Stimulated activated CD4-positive, alpha-beta T cell treated with anti-CD3 and anti-CD28 coated beads, Interleukin-15, amount 100 ng/mL, for 1 hour (primary cell): ENCODE results near the gene SLC37A1.

Experiments used
- DNase-seq, 2 donors: peaks; one replicate each; pipeline ENCODE4 v3.0.0-alpha.2; 2020; ENCODE audit warnings: low read depth in 1 of 2, low spot score in 1 of 2

Gene SLC37A1

DNA sequence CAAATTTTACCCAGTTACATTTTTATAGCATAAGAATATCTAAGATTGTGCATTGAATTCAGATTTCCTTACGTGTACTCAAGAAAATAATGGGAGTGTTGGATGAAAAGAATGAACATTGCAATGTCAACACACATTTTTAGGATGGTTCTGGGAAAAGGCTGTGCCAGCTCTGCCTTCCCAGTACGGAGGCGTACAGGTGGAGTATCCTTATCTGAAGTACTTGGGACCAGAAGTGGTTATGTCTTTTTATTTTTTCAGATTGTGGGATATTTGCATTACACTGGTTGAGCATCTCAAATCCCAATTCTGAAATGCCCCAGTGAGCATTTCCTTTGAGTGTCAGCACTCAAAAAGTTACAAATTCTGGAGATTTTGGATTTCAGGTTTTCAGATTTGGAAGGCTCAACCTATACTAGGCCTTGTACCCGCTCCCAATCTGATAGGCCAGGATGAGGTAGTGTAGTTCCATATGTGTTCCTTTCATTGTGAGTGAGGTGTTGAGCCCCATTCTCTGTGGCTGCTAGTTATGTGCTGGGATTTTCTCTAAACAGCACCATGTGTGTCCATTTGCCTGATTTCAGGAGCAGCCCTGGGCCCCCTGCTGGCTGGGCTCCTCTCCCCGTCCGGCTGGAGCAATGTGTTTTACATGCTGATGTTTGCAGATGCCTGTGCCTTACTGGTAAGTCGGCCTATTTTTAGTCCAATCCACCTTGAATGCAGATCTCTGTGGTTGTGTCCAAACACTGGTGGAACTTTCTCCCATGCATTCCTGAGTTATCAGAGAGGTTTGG lies 60.8 kb downstream of the SLC37A1 start:
- DNase-seq, result no peak

- DNase-seq, result no peak
Observed at GRCh38 chr21:42575111-42575510, 61.5 kb downstream of the SLC37A1 start.

DNA sequence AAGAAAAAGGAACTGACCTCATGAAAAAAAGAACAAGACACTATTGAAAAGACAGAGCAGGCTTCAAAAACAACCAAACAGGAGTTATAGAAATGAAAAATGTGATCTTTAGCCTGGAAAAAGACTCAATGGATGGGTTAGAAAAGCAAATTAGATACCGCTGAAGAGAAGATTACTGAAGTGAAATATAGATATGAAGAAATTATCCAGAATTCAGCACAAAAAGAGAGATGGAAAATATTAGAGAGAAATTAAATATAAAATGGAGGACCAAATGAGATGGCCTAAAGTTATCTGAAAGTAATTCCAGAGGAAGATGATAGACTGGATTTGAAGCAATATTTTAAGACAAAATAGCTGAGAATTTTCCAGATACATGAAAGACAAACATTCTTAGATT lies 63.0 kb downstream of the SLC37A1 start:
- DNase-seq, result no peak

- DNase-seq, result no peak
Observed at GRCh38 chr21:42578034-42578433, 64.4 kb downstream of the SLC37A1 start.

- no peak for DNase-seq
Observed at GRCh38 chr21:42578761-42579415, 65.2 kb downstream of the SLC37A1 start.

- DNase-seq, result no peak
Observed at GRCh38 chr21:42579456-42580075, 65.9 kb downstream of the SLC37A1 start.

GRCh38 chr21:42580076-42580792 lies 66.6 kb downstream of the SLC37A1 start:
- DNase-seq, result no peak

DNA sequence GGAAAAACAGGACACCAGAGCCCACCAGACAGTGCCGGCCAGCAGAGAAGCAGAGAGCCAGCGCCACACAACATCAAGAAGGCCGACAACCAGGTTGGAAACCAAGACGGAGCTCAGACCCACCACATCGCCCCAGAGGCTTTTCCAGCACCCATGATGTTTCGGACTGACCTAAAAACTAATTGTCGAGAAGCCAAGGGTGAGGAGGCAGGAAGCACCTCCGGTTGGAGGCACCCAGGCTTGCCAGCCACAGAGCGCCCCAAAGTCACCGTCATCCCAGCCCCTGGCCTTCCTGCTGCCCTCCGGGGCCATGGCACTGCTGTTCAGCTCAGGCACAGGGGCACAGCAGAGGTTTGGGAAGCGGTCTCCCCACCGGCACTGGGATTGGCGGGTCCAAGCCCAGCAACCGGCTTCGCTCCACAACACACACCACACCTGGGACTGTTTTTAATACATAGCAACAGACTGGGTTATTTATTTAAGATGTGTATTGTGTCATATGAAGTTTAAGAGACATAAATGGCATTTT lies 67.2 kb downstream of the SLC37A1 start:
- no peak for DNase-seq

DNA sequence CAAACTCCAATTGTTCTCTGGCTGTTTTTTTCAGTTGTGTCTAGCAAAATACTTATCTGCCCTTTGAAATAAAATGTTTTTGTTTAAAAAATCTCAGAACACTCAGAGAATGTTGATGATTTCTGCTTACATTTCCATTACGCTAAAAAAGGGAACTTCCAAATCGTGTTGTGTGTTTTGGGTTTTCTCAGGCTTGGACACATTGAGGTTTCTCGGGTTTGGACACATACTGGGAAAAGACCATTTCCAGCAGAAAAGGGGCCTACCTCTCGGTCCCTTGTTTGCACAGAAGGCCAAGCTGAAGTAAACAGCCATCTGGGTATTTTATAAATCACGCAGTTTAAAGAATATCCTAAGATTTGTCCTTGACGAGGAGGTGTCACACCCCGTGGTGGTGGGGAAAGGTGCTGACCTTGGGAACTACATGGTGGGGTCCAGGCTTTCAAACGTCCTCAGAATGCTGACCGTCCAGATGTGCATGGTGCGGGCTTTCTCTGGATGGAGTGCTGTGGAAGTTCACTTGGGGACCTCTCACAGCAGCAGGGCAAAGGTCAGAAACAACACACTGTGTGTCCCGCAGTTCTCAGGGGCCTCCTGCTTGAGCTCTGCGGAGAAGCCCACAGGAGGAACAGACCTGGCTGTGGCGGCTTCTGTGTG lies 67.8 kb downstream of the SLC37A1 start:
- DNase-seq, result no peak

GRCh38 chr21:42581993-42582786 lies 68.5 kb downstream of the SLC37A1 start:
- DNase-seq, result no peak

DNA sequence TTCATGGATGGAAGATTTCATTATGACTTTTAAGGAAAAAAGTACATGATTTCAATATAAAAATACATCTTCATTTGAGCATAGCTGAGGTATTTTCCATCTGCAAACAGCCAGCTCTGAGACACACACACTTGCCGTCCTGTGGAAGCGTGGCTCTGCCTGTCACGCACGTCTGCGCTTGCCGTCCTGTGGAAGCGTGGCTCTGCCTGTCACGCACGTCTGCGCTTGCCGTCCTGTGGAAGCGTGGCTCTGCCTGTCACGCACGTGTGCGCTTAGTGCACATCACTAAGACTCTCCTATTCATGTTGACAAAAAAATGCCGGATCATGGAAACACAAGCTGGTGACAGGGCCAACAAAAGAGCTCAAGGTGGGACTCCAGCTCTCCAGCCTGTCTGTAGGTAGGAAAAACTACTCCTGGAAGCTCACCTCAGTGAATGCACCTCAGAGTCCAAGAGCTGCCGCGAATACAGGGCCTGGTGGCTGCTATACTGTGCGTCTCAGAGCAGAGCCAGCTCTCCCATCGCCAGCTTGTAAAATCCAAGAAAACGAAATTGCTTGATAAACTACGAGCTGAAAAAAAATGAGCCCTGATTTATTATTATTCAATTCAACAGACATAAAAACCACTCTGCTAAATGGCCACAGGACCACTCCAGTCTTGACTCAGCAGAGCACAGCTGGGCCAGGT lies 69.3 kb downstream of the SLC37A1 start:
- no peak for DNase-seq

GRCh38 chr21:42583477-42584295 lies 70.0 kb downstream of the SLC37A1 start:
- no peak for DNase-seq

GRCh38 chr21:42584296-42584641 lies 70.6 kb downstream of the SLC37A1 start:
- no peak for DNase-seq

DNA sequence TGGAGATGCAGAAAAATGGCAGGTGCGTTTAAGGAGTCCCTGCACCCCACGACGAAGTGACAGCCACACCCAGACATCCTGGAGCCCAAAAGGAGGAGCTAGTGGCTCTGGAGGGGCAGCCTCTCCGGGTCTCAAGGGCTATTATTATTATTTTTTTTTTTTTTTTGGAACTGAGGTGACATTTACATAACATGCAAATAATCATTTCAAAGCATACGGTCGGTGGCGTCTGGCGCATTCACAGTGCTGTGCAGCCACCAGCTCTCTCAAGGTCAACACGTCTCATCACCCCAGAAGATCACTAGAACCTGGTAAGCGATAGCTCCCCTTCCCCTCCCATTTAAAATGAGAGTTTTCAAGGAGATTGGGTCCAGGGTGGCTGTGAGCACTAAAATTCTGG lies 72.2 kb downstream of the SLC37A1 start:
- DNase-seq, result no peak

DNA sequence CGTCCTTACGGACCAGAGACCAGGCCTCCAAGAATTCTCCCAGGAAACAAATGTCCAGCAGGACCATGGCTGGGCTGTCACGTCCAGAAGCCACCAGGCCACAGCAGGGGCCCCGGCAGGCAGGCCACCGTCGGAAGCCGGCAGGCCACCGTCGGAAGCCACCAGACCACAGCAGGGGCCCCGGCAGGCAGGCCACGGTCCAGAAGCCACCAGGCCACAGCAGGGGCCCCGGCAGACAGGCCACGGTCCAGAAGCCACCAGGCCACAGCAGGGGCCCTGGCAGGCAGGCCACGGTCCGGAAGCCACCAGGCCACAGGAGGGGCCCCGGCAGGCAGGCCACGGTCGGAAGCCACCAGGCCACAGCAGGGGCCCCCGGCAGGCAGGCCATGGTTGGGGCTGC lies 72.8 kb downstream of the SLC37A1 start:
- DNase-seq, result no peak

GRCh38 chr21:42587036-42587435 lies 73.4 kb downstream of the SLC37A1 start:
- no peak for DNase-seq

DNA sequence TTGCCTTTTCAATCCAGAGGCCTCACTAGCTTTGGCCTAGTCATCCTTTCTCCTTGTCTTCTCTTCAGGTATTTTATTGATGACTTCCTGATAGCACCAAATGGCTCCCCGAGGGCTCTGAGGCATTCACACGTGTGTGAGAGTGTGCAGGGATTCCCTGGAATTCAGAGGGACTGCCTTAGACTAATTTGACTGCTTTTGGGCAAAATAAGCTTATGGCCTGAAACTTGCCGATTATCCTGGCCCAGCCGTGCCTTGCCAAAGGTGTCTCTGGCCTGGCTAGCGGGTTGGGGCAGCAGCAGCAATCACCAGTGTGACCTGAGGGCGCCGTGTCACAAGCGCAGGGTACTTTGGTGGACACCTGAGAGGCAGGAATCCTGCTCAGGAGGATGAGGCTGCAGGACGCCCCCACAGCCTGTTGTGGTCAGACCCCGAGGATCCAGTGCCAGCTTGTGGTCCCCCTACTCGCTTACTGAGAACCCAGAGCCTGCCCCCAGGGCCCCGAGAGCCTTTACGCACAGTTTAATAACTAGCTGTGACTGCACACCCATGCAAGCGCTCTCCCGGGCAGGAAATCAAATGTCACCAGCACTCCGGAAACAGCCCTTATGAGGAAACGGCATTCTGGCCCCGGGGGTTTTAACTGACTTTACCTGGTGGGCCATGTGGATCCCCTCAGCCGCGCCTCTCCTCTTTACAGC lies 76.9 kb downstream of the SLC37A1 start:
- no peak for DNase-seq

- DNase-seq, result no peak
Observed at GRCh38 chr21:42591170-42591869, 77.7 kb downstream of the SLC37A1 start.
